Tibial nerve (tissue), 3 donors: ENCODE results near the gene PIEZO2.

Experiments
- CTCF ChIP-seq, 5 experiments: fragments of 200-600 bp in 3 of 5; fragments of 450-650 bp in 2 of 5; sonication (generic) in 3 of 5; IDR thresholded peaks; one replicate each; pipeline ENCODE4 v1.5.1; 2016 to 2019; ENCODE audit warnings: antibody characterized with exemption in 5 of 5, mild to moderate bottlenecking in 3 of 5, moderate library complexity in 2 of 5
- POLR2A ChIP-seq, 2 donors: fragments of 450-650 bp; IDR thresholded peaks; one replicate each; pipeline ENCODE4 v1.6.1; 2017; ENCODE audit warnings: antibody characterized with exemption in 2 of 2, mild to moderate bottlenecking in 2 of 2, moderate library complexity in 2 of 2

- TF ChIP-seq CTCF (IDR thresholded peaks at IDR 0.05): no peak
- TF ChIP-seq POLR2A (IDR thresholded peaks at IDR 0.05): no peak
These were observed 253.4 kb downstream of the PIEZO2 start for GRCh38 chr18:10895976-10896375.
